ENCODE measurements around the gene CBX7. TPM values are rescaled to one million over a fixed set of nuclear protein-coding genes. Genes with fewer than 3 reads are reported as not detected.

Gene CBX7
- total and polyA plus RNA-seq, 9 of the 15 experiments (the other 6 are each of a cell fraction or from before 2014, with no cell fraction given), result 0.04 to 5.2 (median 2.8) TPM

DNA sequence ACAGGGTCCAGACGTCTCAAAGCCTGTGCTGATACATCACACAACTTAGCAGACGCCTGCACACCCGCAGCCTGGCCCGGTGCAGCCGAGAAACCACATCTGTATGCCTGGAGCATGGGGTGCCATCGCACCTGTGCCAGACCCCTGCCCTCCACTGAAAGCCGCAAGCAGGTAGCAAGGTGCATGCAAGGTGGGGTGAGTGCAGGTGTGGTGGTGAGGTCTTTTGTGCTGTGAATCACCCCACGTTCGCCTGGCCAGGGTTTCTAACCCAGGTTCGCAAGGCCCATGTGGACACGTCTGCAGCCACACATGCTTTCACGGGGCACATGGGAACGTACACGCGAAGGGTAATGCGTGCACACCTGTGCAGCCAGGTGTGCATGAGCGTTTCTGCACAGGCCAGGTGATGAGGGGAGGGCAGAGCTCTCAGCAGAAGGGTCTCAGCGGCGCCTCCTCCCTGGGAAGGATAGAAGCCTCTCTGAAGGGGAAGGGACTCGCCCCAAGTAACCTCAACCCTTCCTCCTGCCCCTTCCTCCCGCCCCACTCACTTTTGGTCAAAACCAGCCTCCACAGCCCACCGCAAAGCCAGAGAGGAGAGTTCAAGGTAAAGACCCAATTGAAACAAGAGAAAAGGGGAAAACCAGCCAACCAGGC, 19.5 kb downstream of the CBX7 start:
- Histone ChIP-seq H3K9me3 (replicated peaks; ENCODE audit: control insufficient read depth, insufficient read depth, low read depth, low read length) (no peaks in the 10 kb centered on the region), H4K20me1 (replicated peaks; ENCODE audit: control insufficient read depth, insufficient read depth, low read length) (no peaks in the 10 kb centered on the region), H3K4me1 (replicated peaks in 1 of 2; ENCODE audit: control insufficient read depth in 2 of 2, insufficient read depth in 2 of 2, low read length in 2 of 2) (peaks cover 13 to 28% of the 10 kb centered on the region in 2 experiments), H3K4me3 (no peak overlapping the region), H3K36me3 (ENCODE audit: control insufficient read depth, insufficient read depth, low read length) (no peaks in the 10 kb centered on the region), H3K79me2 (ENCODE audit: control insufficient read depth, insufficient read depth, low read length) (no peaks in the 10 kb centered on the region), H2AFZ (ENCODE audit: low read depth, low read length) (no peak overlapping the region), H3K27me3 (ENCODE audit: control insufficient read depth in 2 of 2, insufficient read depth in 2 of 2, low read length in 2 of 2) (no peaks in the 10 kb centered on the region), H3K4me2 (ENCODE audit: insufficient read depth, low read length) (no peak overlapping the region), H3K9me1 (ENCODE audit: control insufficient read depth, insufficient read depth, low read length) (no peaks in the 10 kb centered on the region), H3K27ac (ENCODE audit: extremely low read depth, low read depth, low read length) (no peak overlapping the region), H3K9ac (ENCODE audit: insufficient read depth in 1 of 2, low read depth in 2 of 2, low read length in 2 of 2) (no peak overlapping the region)
- ChIA-PET POLR2A (no interaction called here), CTCF (ENCODE audit: low intra/inter-chr PET ratio) (interaction anchor here (0.6 kb wide), 1 partner anchor 423 kb away, joined by 4 read pairs; no protein-coding TSS in a partner anchor)
- in situ Hi-C loops (cut with MboI), result no loop called here
- intact Hi-C loops (cut with micrococcal nuclease), result no loop called here
- no peak for DNase-seq (ENCODE audit: extremely low read depth in 1 of 4, low spot score in 3 of 4)
- FAIRE-seq, result no peak
- no peak for ATAC-seq
- BruUV-seq (replicated peaks), result no TSS peak
- 65% methylated on average over 11 of the region's 22 CpGs for WGBS (ENCODE audit: insufficient coverage, low coverage, missing lambda C conversion rate)
- no peak for TF ChIP-seq REST (IDR thresholded peaks at IDR 0.05; ENCODE audit: borderline replicate concordance)
- no peak for TF ChIP-seq REST (CRISPR knock-in tag; IDR thresholded peaks at IDR 0.05; ENCODE audit: low read depth)
- peak; percentile 28; the same call in 1 of the 2 replicates for TF ChIP-seq POLR2G (IDR thresholded peaks at IDR 0.05; ENCODE audit: low read depth, low read length)

Data from K562 (cell line).